Calu3 (cell line): ENCODE results near the gene SLC38A7. TPM values are rescaled to one million over a fixed set of nuclear protein-coding genes. Genes with fewer than 3 reads are reported as not detected.
"Not testable (repeated sequence)": the region's sequence is repeated elsewhere in the genome, so short reads cannot be mapped to it uniquely, and the experiment has no call there.

ENCODE experiments used
- BruUV-seq: library from RNA; stranded (reverse); fragments of 400-500 nt; replicated peaks from 2 replicates; lab custom pipeline; 2021; lab: Mats Ljungman, UMichigan
- CTCF ChIA-PET: fragments of 300-600 bp; sonication (Branson Sonifier 250); formaldehyde crosslinking; loops from one replicate; lab custom pipeline; 2022; ENCODE audit warnings: antibody characterized with exemption; lab: Charles Lee
- DNase-seq: peaks from one replicate; pipeline ENCODE4 v3.0.0; 2022
- H3K27ac Mint-ChIP-seq: one replicate; pipeline ENCODE4 v1.8.0; 2022; ENCODE audit warnings: mixed read lengths; ENCODE audit not compliant: unreplicated experiment
- H3K27me3 Mint-ChIP-seq: one replicate; pipeline ENCODE4 v1.8.0; 2022; ENCODE audit warnings: mixed read lengths; ENCODE audit not compliant: unreplicated experiment
- H3K36me3 Mint-ChIP-seq: one replicate; pipeline ENCODE4 v1.8.0; 2022; ENCODE audit warnings: mild to moderate bottlenecking, moderate library complexity, mixed read lengths; ENCODE audit not compliant: insufficient read depth, unreplicated experiment
- H3K4me1 Mint-ChIP-seq: one replicate; pipeline ENCODE4 v1.8.0; 2022; ENCODE audit warnings: mild to moderate bottlenecking, low read depth, mixed read lengths; ENCODE audit not compliant: unreplicated experiment
- H3K4me3 Mint-ChIP-seq: one replicate; pipeline ENCODE4 v1.8.0; 2022; ENCODE audit warnings: mild to moderate bottlenecking, low read depth, moderate library complexity, mixed read lengths; ENCODE audit not compliant: unreplicated experiment
- H3K9me3 Mint-ChIP-seq: one replicate; pipeline ENCODE4 v1.8.0; 2022; ENCODE audit warnings: low read depth, mixed read lengths; ENCODE audit not compliant: unreplicated experiment
- intact Hi-C: fragments of 100-400 bp; cut with micrococcal nuclease; formaldehyde crosslinking; loops from one replicate; pipeline ENCODE4 v1.10.0; 2022; ENCODE audit not compliant: unreplicated experiment
- total RNA-seq: library from RNA; stranded (reverse); gene quantifications from 2 replicates; pipeline ENCODE4 v1.2.3, GENCODE V29; 2022
- TF ChIP-seq, protein P1 (sequence below): fragments of 200-600 bp; IDR thresholded peaks from one replicate; pipeline ENCODE4 v1.8.0; 2022; ENCODE audit warnings: antibody characterized with exemption; ENCODE audit not compliant: unreplicated experiment

Gene SLC38A7
- total RNA-seq, 1 experiment from 2014 or later: 23.3 TPM

DNA sequence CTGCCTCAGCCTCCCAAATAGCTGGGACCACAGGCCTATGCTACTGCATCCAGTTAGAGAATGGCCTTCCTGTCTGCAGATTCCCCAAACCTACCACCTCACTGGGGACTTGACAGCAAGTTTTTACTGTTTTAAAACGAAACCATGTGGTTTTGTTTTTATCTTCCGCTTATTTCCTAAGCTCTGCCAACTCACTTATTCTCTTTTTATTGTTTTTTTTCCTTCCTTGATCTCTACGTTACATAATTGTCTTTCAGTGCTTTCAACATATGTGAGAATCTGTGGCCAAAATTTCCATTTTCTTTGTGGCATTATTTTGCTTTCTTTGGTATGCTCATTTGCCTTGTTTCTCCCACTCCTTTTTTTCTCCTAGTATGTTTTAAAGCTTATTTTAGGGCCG lies 14.6 kb upstream of the SLC38A7 start:
- TF ChIP-seq, protein P1, sequence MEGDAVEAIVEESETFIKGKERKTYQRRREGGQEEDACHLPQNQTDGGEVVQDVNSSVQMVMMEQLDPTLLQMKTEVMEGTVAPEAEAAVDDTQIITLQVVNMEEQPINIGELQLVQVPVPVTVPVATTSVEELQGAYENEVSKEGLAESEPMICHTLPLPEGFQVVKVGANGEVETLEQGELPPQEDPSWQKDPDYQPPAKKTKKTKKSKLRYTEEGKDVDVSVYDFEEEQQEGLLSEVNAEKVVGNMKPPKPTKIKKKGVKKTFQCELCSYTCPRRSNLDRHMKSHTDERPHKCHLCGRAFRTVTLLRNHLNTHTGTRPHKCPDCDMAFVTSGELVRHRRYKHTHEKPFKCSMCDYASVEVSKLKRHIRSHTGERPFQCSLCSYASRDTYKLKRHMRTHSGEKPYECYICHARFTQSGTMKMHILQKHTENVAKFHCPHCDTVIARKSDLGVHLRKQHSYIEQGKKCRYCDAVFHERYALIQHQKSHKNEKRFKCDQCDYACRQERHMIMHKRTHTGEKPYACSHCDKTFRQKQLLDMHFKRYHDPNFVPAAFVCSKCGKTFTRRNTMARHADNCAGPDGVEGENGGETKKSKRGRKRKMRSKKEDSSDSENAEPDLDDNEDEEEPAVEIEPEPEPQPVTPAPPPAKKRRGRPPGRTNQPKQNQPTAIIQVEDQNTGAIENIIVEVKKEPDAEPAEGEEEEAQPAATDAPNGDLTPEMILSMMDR: no peak
- intact Hi-C loops: no loop called here
- Mint-ChIP-seq H3K9me3 (no peaks in the 10 kb centered on the region), H3K4me3 (no peak overlapping the region), H3K36me3 (no peaks in the 10 kb centered on the region), H3K27ac (peak overlapping the region; percentile 49), H3K27me3 (no peaks in the 10 kb centered on the region), H3K4me1 (no peaks in the 10 kb centered on the region)
- no TSS peak for BruUV-seq
- CTCF ChIA-PET: interaction anchor here (0.6 kb wide), 1 partner anchor 12 kb away, joined by 3 read pairs; no protein-coding TSS in a partner anchor
- no peak for DNase-seq

DNA sequence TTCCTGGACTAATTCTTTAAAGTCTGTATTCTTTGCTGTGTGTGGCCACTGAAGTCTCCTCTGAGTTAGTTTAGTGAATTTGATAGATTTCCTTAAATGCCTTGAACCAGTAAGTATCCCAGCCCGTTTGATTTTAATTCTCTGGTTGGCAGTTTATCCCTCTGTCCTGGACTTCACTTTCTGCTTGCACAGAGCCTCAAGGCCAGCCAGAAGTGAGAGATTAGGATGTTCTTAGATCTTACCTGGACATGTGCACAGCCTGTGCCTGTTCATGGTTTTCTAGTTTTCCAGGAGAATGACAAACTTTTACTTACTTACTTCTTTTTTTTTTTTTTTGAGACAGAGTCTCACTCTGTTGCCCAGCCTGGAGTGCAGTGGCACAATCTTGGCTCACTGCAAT lies 10.8 kb upstream of the SLC38A7 start:
- intact Hi-C loops: no loop called here
- CTCF ChIA-PET: no interaction called here
- Mint-ChIP-seq H3K36me3 (no peaks in the 10 kb centered on the region), H3K27ac (no peak overlapping the region), H3K27me3 (no peaks in the 10 kb centered on the region), H3K9me3 (peaks cover 2% of the 10 kb centered on the region), H3K4me3 (no peak overlapping the region), H3K4me1 (no peaks in the 10 kb centered on the region)
- TF ChIP-seq, protein P1: no peak
- DNase-seq: no peak
- no TSS peak for BruUV-seq

DNA sequence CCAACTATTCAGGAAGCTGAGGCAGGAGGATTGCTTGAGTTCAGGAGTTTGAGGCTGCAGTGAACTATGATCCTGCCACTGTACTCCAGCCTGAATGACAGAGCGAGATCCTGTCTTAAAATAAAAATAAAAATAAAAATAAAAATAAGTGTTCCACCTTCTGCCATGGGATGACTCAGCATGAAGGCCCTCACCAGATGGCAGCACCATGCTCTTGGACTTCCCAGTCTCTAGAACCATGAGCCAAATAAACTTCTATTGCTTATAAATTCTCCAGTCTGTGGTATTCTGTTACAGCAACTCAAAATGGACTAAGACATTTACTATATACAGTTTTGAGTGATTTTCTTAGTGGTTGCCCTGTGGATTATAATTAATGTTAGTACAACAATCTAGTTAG lies 7.9 kb upstream of the SLC38A7 start:
- TF ChIP-seq, protein P1: no peak
- no TSS peak for BruUV-seq
- Mint-ChIP-seq H3K4me3 (no peak overlapping the region), H3K9me3 (peaks cover 2% of the 10 kb centered on the region), H3K4me1 (no peaks in the 10 kb centered on the region), H3K36me3 (no peaks in the 10 kb centered on the region), H3K27ac (no peak overlapping the region), H3K27me3 (peaks cover 11% of the 10 kb centered on the region)
- CTCF ChIA-PET: no interaction called here
- intact Hi-C loops: no loop called here
- no peak for DNase-seq

DNA sequence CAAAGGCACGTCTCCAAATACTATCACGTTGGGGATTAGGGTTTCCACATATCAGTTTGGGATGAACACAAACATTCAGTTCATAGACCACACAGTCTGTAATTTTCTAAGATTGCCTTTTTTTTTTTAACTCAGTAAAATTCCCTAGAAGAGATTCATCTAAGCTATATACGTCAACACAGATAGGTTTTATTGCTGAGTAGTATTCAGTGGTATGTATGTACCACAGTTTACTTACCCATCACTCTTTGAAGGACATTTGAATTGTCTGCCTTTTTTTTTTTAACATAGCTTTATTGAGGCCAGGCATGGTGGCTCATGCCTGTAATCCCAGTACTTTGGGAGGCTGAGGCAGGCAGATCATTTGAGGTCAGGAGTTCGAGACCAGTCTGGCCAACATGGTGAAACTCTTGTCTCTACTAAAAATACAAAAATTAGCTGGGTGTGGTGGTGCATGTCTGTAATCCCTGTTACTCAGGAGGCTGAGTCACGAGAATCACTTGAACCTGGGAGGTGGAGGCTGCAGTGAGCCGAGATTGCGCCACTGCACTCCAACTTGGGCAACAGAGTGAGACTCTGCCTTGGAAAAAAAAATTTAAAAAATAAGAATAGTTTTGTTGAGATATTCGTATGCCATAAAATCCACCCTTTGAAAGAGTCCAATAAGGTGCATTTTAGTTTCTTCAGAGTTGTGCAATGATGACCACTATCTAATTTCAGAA lies 2.6 kb upstream of the SLC38A7 start:
- H3K9me3 Mint-ChIP-seq, H3K4me3 Mint-ChIP-seq, H3K27ac Mint-ChIP-seq, BruUV-seq, DNase-seq, CTCF ChIA-PET, intact Hi-C loops: not testable (repeated sequence)
- H3K36me3 Mint-ChIP-seq: peaks cover 17% of the 10 kb centered on the region
- H3K4me1 Mint-ChIP-seq: peaks cover 11% of the 10 kb centered on the region
- peaks cover 11% of the 10 kb centered on the region for H3K27me3 Mint-ChIP-seq

DNA sequence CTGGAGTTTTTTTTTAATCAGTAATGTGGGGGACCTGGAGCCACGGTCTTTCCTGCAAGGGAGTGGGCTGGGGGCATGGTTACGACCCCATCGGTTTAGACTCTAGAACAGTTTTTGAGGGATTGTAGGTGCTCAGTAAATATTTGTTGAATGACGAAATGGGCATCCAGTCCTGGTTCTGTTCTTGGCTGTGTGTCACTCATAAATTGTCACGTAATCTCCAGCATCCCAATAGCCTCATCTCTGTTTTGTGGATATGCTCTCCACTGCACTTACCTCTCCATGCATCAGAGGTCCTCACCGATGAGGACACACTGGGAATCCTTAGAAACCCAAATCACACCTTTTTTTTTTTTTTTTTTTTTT lies 497 bp upstream of the SLC38A7 start:
- TF ChIP-seq, protein P1: no peak

More for the DNA sequence above, 497 bp upstream of the SLC38A7 start:
- intact Hi-C loops: no loop called here
- H3K27ac Mint-ChIP-seq: peak overlapping the region; percentile 48
- CTCF ChIA-PET: interaction anchor here (0.8 to 1.1 kb wide), 6 partner anchors 11 to 348 kb away, joined by 3 read pairs; no protein-coding TSS in a partner anchor
- H3K4me3 Mint-ChIP-seq: peak overlapping the region; percentile 83
- H3K27me3 Mint-ChIP-seq: peaks cover 10% of the 10 kb centered on the region
- H3K36me3 Mint-ChIP-seq: peaks cover 17% of the 10 kb centered on the region
- H3K9me3 Mint-ChIP-seq: no peaks in the 10 kb centered on the region
- BruUV-seq: no TSS peak
- DNase-seq: no peak
- peaks cover 11% of the 10 kb centered on the region for H3K4me1 Mint-ChIP-seq
